HepG2 (cell line): ENCODE measurements around the gene FGGY. TPM values are rescaled to one million over a fixed set of nuclear protein-coding genes. Genes with fewer than 3 reads are reported as not detected.

Experiments used
- ATAC-seq: fragments of 200-7000 bp; cut with Tn5 transposase; 3 replicates; pipeline ENCODE4 v1.9.1; 2020; ENCODE audit warnings: mild to moderate bottlenecking, moderate library complexity
- BruUV-seq: library from RNA; stranded (reverse); fragments of 400-500 nt; replicated peaks from 2 replicates; lab custom pipeline; 2021; lab: Mats Ljungman, UMichigan
- CTCF ChIA-PET: fragments of 300-600 bp; formaldehyde crosslinking; extraction: SDS; loops from one replicate; lab custom pipeline; 2021; ENCODE audit warnings: low total read pairs, inconsistent platforms, low intra/inter-chr PET ratio; lab: Yijun Ruan, JAX
- POLR2A ChIA-PET: fragments of 350-600 bp; sonication (Branson Sonifier 250); formaldehyde crosslinking; loops from one replicate; lab custom pipeline; 2020; ENCODE audit warnings: antibody characterized with exemption, inconsistent platforms; lab: Yijun Ruan, JAX
- DNase-seq: peaks from one replicate; pipeline ENCODE4 v3.0.0-alpha.2; 2015; ENCODE audit warnings: low spot score
- FAIRE-seq: peaks from 3 replicates; lab custom pipeline; 2011; peaks lifted over from hg19 to GRCh38; lab: Jason Lieb, UNC
- H2AFZ ChIP-seq: one replicate; pipeline ENCODE4 v1.6.1; 2011; ENCODE audit warnings: low read length, inconsistent platforms
- H3K27ac ChIP-seq: fragments of 300-600 bp; 3 replicates; pipeline ENCODE4 v1.8.0; 2011; ENCODE audit warnings: mixed run types, mild to moderate bottlenecking, mixed read lengths, low read length, inconsistent platforms; ENCODE audit not compliant: insufficient read depth; ENCODE audit errors: extremely low read length
- H3K27me3 ChIP-seq, 2 experiments: fragments of 200-600 bp in 1 of 2; 2 replicates in 1 of 2; 3 replicates in 1 of 2; pipeline versions ENCODE4 v1.6.0 to v1.8.0; 2011; ENCODE audit warnings: low read length in 2 of 2, mild to moderate bottlenecking in 2 of 2, moderate library complexity in 2 of 2, inconsistent platforms in 1 of 2; ENCODE audit not compliant: insufficient read depth in 2 of 2, control insufficient read depth in 1 of 2
- H3K36me3 ChIP-seq, 2 experiments: fragments of 200-600 bp in 1 of 2; replicated peaks in 1 of 2; 2 replicates in 1 of 2; 3 replicates in 1 of 2; pipeline versions ENCODE4 v1.5.1 to v1.8.0; 2011; ENCODE audit warnings: low read length in 2 of 2, inconsistent platforms in 1 of 2; ENCODE audit not compliant: insufficient read depth in 2 of 2, control insufficient read depth in 1 of 2
- H3K4me1 ChIP-seq: 2 replicates; pipeline ENCODE4 v1.5.1; 2012; ENCODE audit warnings: low read length, inconsistent platforms; ENCODE audit not compliant: insufficient read depth
- H3K4me2 ChIP-seq: 2 replicates; pipeline ENCODE4 v1.6.0; 2011; ENCODE audit warnings: low read depth, low read length, inconsistent platforms
- H3K4me3 ChIP-seq, 3 experiments: fragments of 200-600 bp in 1 of 3; sonication (generic), shearing (Covaris generic) in 1 of 3; replicated peaks in 1 of 3; 2 replicates each; pipeline ENCODE4 v1.5.1; 2011 to 2016; ENCODE audit warnings: low read length in 3 of 3, inconsistent platforms in 2 of 3, low read depth in 2 of 3, mild to moderate bottlenecking in 2 of 3, control low read depth in 1 of 3, mixed read lengths in 1 of 3; ENCODE audit not compliant: insufficient read depth in 1 of 3
- H3K79me2 ChIP-seq: one replicate; pipeline ENCODE4 v1.6.1; 2011; ENCODE audit warnings: low read length, inconsistent platforms; ENCODE audit not compliant: insufficient read depth
- H3K9ac ChIP-seq: 2 replicates; pipeline ENCODE4 v1.6.0; 2011; ENCODE audit warnings: mild to moderate bottlenecking, low read depth, low read length, inconsistent platforms; ENCODE audit not compliant: insufficient read depth
- H3K9me3 ChIP-seq: 2 replicates; pipeline ENCODE4 v1.5.1; 2012; ENCODE audit warnings: mild to moderate bottlenecking, low read length
- H4K20me1 ChIP-seq: 2 replicates; pipeline ENCODE4 v1.6.0; 2011; ENCODE audit warnings: inconsistent platforms, mild to moderate bottlenecking, low read length, moderate library complexity; ENCODE audit not compliant: insufficient read depth
- CBX1 ChIP-seq: IDR thresholded peaks from one replicate; pipeline ENCODE4 v1.6.1; 2016; ENCODE audit warnings: antibody characterized with exemption, low read depth
- NKX3-1 ChIP-seq: sonication (generic); formaldehyde crosslinking; IDR thresholded peaks from 2 replicates; pipeline ENCODE4 v1.5.0; 2020; ENCODE audit warnings: missing genetic modification reagents
- REXO4 ChIP-seq: sonication (generic); formaldehyde crosslinking; IDR thresholded peaks from 2 replicates; pipeline ENCODE4 v1.8.0; 2022; ENCODE audit warnings: missing genetic modification reagents, mild to moderate bottlenecking, borderline replicate concordance
- RFX3 ChIP-seq: IDR thresholded peaks from 2 replicates; pipeline ENCODE4 v1.6.1; 2016; ENCODE audit warnings: missing biosample characterization, missing genetic modification reagents
- SOX5 ChIP-seq: IDR thresholded peaks from 2 replicates; pipeline ENCODE4 v1.6.1; 2016; ENCODE audit warnings: borderline replicate concordance
- SRSF4 ChIP-seq: fragments of 200-400 bp; formaldehyde crosslinking; IDR thresholded peaks from one replicate; pipeline ENCODE4 v1.6.1; 2018; ENCODE audit warnings: mild to moderate bottlenecking, low read depth, low read length, moderate library complexity; ENCODE audit not compliant: poor library complexity, severe bottlenecking
- STAT5B ChIP-seq: sonication (generic); formaldehyde crosslinking; IDR thresholded peaks from 2 replicates; pipeline ENCODE4 v1.4.0; 2020; ENCODE audit warnings: missing genetic modification reagents
- TRAFD1 ChIP-seq: sonication (generic); formaldehyde crosslinking; IDR thresholded peaks from 2 replicates; pipeline ENCODE4 v1.5.1; 2020; ENCODE audit warnings: missing genetic modification reagents, mild to moderate bottlenecking, borderline replicate concordance
- ZBTB1 ChIP-seq: sonication (generic); formaldehyde crosslinking; IDR thresholded peaks from 2 replicates; pipeline ENCODE4 v1.4.0; 2020; ENCODE audit warnings: missing genetic modification reagents, borderline replicate concordance
- ZNF124 ChIP-seq: sonication (generic); formaldehyde crosslinking; IDR thresholded peaks from 2 replicates; pipeline ENCODE4 v1.4.0; 2020; ENCODE audit warnings: missing genetic modification reagents
- ZNF235 ChIP-seq: sonication (generic); formaldehyde crosslinking; IDR thresholded peaks from 2 replicates; pipeline ENCODE4 v1.8.1; 2023; ENCODE audit warnings: mild to moderate bottlenecking, missing genetic modification reagents, borderline replicate concordance
- ZNF546 ChIP-seq: sonication (generic); formaldehyde crosslinking; conservative IDR thresholded peaks from 2 replicates; pipeline ENCODE4 v1.8.1; 2023; ENCODE audit warnings: mild to moderate bottlenecking, missing genetic modification reagents
- ZNF567 ChIP-seq: sonication (generic); formaldehyde crosslinking; IDR thresholded peaks from 2 replicates; pipeline ENCODE4 v1.8.1; 2023; ENCODE audit warnings: mild to moderate bottlenecking, missing genetic modification reagents, borderline replicate concordance
- WGBS: methylation state at CpG from one replicate; pipeline ENCODE4 v1.1.6; 2017; ENCODE audit warnings: low lambda C conversion rate; 5-methylcytosine and 5-hydroxymethylcytosine counted together
- in situ Hi-C: cut with HindIII; loops from 2 replicates; pipeline ENCODE4 v1.10.0; 2017; ENCODE audit warnings: low pct_unique_long_range_greater_than_20kb; ENCODE audit not compliant: extremely low pct_ligation_motif_present
- intact Hi-C: fragments of 100-400 bp; cut with micrococcal nuclease; formaldehyde crosslinking; loops from one replicate; pipeline ENCODE4 v1.10.0; 2022; ENCODE audit not compliant: unreplicated experiment
- polyA plus RNA-seq, 8 experiments: library from polyadenylated mRNA; depleted of rRNA in 3 of 8; stranded (reverse) in 7 of 8; unstranded in 1 of 8; fragments of >200 nt; fragmentation: Illumina TruSeq in 4 of 8; extraction: Trizol in 4 of 8; gene quantifications; 2 replicates each; pipeline versions ENCODE4 v1.2.1 to v1.2.3, GENCODE V29; 2011 to 2016; ENCODE audit warnings: low read depth in 4 of 8, missing spikeins in 1 of 8, mixed read lengths in 1 of 8; ENCODE audit not compliant: insufficient read depth in 1 of 8
- total RNA-seq, 5 experiments: library from RNA; depleted of rRNA; stranded (reverse); fragments of >200 nt; fragmentation: Illumina TruSeq; extraction: Trizol; gene quantifications; 2 replicates each; pipeline ENCODE4 v1.2.3, GENCODE V29; 2016; ENCODE audit warnings: low read depth in 1 of 5

FGGY gene
- total and polyA plus RNA-seq, 2 of the 13 experiments (the other 11 are each of a cell fraction or from before 2014, with no cell fraction given) = 15.7 to 27.5 TPM

- in situ Hi-C loops (no loop called here), intact Hi-C loops (no loop called here)
- 94% methylated on average over 5 of the region's 5 CpGs for WGBS
- Histone ChIP-seq H3K27me3 (no peaks in the 10 kb centered on the region), H3K9me3 (no peaks in the 10 kb centered on the region), H3K4me3 (no peak overlapping the region), H3K36me3 (no peaks in the 10 kb centered on the region), H3K4me2 (no peak overlapping the region), H3K9ac (no peak overlapping the region), H3K27ac (no peak overlapping the region), H3K4me1 (peaks cover 13% of the 10 kb centered on the region), H4K20me1 (no peaks in the 10 kb centered on the region), H3K79me2 (no peaks in the 10 kb centered on the region), H2AFZ (no peak overlapping the region)
- DNase-seq = no peak
- FAIRE-seq = no peak
- ATAC-seq = no peak
- BruUV-seq = no TSS peak
- CTCF ChIA-PET = no interaction called here
- TF ChIP-seq STAT5B (CRISPR knock-in tag) (no peak), CBX1 (no peak), TRAFD1 (CRISPR knock-in tag) (no peak), SOX5 (CRISPR knock-in tag) (no peak), REXO4 (no peak), ZNF546 (CRISPR knock-in tag) (no peak), SRSF4 (no peak), ZNF567 (CRISPR knock-in tag) (no peak), ZNF235 (no peak), ZBTB1 (CRISPR knock-in tag) (no peak), NKX3-1 (no peak), ZNF124 (CRISPR knock-in tag) (no peak), RFX3 (CRISPR knock-in tag) (no peak)
- POLR2A ChIA-PET = no interaction called here
These were observed 118.5 kb downstream of the FGGY start for GRCh38 chr1:59415286-59415850.
